Fibroblast of lung (primary cell): ENCODE measurements around the gene TTLL6. TPM values are rescaled to one million over a fixed set of nuclear protein-coding genes. Genes with fewer than 3 reads are reported as not detected.
A peak's percentile ranks its signal among the peaks of the same experiment; 100 is the strongest.
"Not testable (repeated sequence)": the region's sequence is repeated elsewhere in the genome, so short reads cannot be mapped to it uniquely, and the experiment has no call there.

Source experiments
- DNase-seq, 2 donors: peaks; one replicate each; pipeline versions ENCODE4 v3.0.0 to v3.0.0-alpha.2; 2010; ENCODE audit warnings: low read depth in 2 of 2
- H2AFZ ChIP-seq: 2 replicates; pipeline ENCODE4 v1.5.1; 2012; ENCODE audit warnings: low read length, control low read depth, inconsistent platforms
- H3K27ac ChIP-seq: 2 replicates; pipeline ENCODE4 v1.5.1; 2011; ENCODE audit warnings: low read length, control low read depth; ENCODE audit not compliant: insufficient read depth
- H3K27me3 ChIP-seq: 2 replicates; pipeline ENCODE4 v1.5.1; 2011; ENCODE audit warnings: mild to moderate bottlenecking, low read length; ENCODE audit not compliant: control insufficient read depth, insufficient read depth
- H3K36me3 ChIP-seq: 2 replicates; pipeline ENCODE4 v1.5.1; 2011; ENCODE audit warnings: low read length; ENCODE audit not compliant: control insufficient read depth, insufficient read depth
- H3K4me1 ChIP-seq: 2 replicates; pipeline ENCODE4 v1.5.1; 2011; ENCODE audit warnings: low read length; ENCODE audit not compliant: control insufficient read depth, insufficient read depth; ENCODE audit errors: extremely low read depth
- H3K4me2 ChIP-seq: 2 replicates; pipeline ENCODE4 v1.5.1; 2011; ENCODE audit warnings: low read length, control low read depth; ENCODE audit not compliant: insufficient read depth; ENCODE audit errors: extremely low read depth
- H3K4me3 ChIP-seq, 4 experiments: fragments of 200-600 bp in 1 of 4; sonication (generic) in 1 of 4; replicated peaks in 1 of 4; 2 replicates each; pipeline ENCODE4 v1.5.1; 2011 to 2016; ENCODE audit warnings: low read length in 4 of 4, low read depth in 3 of 4, mild to moderate bottlenecking in 3 of 4, control low read depth in 2 of 4, inconsistent platforms in 1 of 4, mixed read lengths in 1 of 4; ENCODE audit not compliant: insufficient read depth in 1 of 4; ENCODE audit errors: control extremely low read depth in 1 of 4
- H3K79me2 ChIP-seq: 2 replicates; pipeline ENCODE4 v1.5.1; 2012; ENCODE audit warnings: mild to moderate bottlenecking, low read length, inconsistent platforms; ENCODE audit not compliant: control insufficient read depth, insufficient read depth
- H3K9ac ChIP-seq: 2 replicates; pipeline ENCODE4 v1.5.1; 2011; ENCODE audit warnings: mild to moderate bottlenecking, low read length, control low read depth; ENCODE audit not compliant: insufficient read depth
- H3K9me3 ChIP-seq: 2 replicates; pipeline ENCODE4 v1.5.1; 2012; ENCODE audit warnings: low read depth, low read length; ENCODE audit not compliant: control insufficient read depth, insufficient read depth
- H4K20me1 ChIP-seq: 2 replicates; pipeline ENCODE4 v1.5.1; 2011; ENCODE audit warnings: low read length; ENCODE audit not compliant: control insufficient read depth, insufficient read depth; ENCODE audit errors: extremely low read depth
- EZH2 ChIP-seq: IDR thresholded peaks from 2 replicates; pipeline ENCODE4 v1.5.1; 2012; ENCODE audit warnings: low read length, control low read depth, mild to moderate bottlenecking; ENCODE audit errors: missing control alignments
- polyA plus RNA-seq, 2 donors: library from polyadenylated mRNA; depleted of rRNA in 1 of 2; stranded (reverse) in 1 of 2; unstranded in 1 of 2; fragments of >200 nt; gene quantifications; 2 replicates each; pipeline ENCODE4 v1.2.1, GENCODE V29; 2011 to 2012; ENCODE audit warnings: missing spikeins in 1 of 2
- total RNA-seq: library from RNA; depleted of rRNA; stranded (reverse); fragments of >200 nt; gene quantifications from 2 replicates; pipeline ENCODE4 v1.2.1, GENCODE V29; 2014
- TF ChIP-seq, protein P1 (sequence below), 2 donors: IDR thresholded peaks in 1 of 2; conservative IDR thresholded peaks in 1 of 2; 1 replicate in 1 of 2; 2 replicates in 1 of 2; pipeline ENCODE4 v1.5.1; 2011 to 2012; ENCODE audit warnings: low read length in 2 of 2, control low read depth in 1 of 2, inconsistent platforms in 1 of 2, low read depth in 1 of 2, mild to moderate bottlenecking in 1 of 2

Gene TTLL6
- total and polyA plus RNA-seq, 2 donors (not counting 1 experiment from before 2014, with no cell fraction given): 0.17 TPM; not detected in 1

DNA sequence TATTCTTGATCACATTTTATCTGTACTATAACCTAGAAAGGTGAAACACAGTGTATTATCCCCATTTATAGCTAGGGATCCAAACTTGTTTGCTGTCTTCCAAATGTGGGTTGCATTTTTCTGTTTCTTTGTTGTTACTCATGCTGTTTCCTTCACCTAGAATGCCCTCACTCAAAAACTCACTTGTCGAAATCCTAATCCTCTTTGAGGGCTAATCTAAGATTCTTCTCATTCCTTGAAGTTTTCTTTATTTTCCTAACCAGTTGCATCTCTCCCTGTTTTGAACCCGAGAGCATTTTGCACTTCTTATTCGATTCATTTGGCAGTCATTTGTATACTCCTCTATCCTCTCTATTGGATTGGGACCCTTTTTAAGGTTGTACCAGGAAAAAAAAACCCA is 23.4 kb upstream of the TTLL6 start:
- Histone ChIP-seq H3K4me1 (peaks cover 23% of the 10 kb centered on the region), H2AFZ (no peak overlapping the region), H3K79me2 (peaks cover 15% of the 10 kb centered on the region), H3K4me2 (peak overlapping the region; percentile 94), H3K9ac (no peak overlapping the region), H3K27me3 (no peaks in the 10 kb centered on the region), H4K20me1 (no peaks in the 10 kb centered on the region), H3K4me3 (peak overlapping the region in 2 of 4 experiments; percentile 46 to 60), H3K36me3 (no peaks in the 10 kb centered on the region), H3K9me3 (no peaks in the 10 kb centered on the region), H3K27ac (no peak overlapping the region)
- no peak for TF ChIP-seq EZH2
- TF ChIP-seq, protein P1, sequence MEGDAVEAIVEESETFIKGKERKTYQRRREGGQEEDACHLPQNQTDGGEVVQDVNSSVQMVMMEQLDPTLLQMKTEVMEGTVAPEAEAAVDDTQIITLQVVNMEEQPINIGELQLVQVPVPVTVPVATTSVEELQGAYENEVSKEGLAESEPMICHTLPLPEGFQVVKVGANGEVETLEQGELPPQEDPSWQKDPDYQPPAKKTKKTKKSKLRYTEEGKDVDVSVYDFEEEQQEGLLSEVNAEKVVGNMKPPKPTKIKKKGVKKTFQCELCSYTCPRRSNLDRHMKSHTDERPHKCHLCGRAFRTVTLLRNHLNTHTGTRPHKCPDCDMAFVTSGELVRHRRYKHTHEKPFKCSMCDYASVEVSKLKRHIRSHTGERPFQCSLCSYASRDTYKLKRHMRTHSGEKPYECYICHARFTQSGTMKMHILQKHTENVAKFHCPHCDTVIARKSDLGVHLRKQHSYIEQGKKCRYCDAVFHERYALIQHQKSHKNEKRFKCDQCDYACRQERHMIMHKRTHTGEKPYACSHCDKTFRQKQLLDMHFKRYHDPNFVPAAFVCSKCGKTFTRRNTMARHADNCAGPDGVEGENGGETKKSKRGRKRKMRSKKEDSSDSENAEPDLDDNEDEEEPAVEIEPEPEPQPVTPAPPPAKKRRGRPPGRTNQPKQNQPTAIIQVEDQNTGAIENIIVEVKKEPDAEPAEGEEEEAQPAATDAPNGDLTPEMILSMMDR (conservative IDR thresholded peaks at IDR 0.05 in 1 of 2, IDR thresholded peaks at IDR 0.05 in 1 of 2; ENCODE audit: low read depth in 1 of 2, low read length in 2 of 2): no peak
- DNase-seq: peak in 1 of 2 donors; percentile 16

GRCh38 chr17:48837458-48837857 is 20.4 kb upstream of the TTLL6 start:
- not testable (repeated sequence) for H3K27ac ChIP-seq, H3K36me3 ChIP-seq

DNA sequence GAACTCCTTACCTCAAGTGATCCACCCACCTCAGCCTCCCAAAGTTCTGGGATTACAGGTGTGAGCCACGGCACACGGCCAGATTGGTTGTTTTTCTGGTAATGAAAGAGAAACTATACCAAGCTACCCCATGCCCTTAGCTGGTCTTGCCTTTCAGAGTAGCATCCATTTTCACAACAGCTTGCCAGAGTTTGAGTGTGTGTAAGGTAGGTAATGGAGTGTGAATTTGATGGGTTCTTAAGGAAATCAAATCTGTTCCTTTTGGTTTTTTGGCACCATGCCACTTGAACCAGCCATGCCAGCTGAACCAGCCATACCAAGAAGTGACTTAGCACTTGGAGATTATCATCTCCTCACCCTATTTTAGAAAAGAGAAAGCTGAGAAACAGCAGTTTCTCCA is 18.9 kb upstream of the TTLL6 start:
- H3K9me3 ChIP-seq: no peaks in the 10 kb centered on the region
- no peaks in the 10 kb centered on the region for H3K27me3 ChIP-seq
- H3K4me2 ChIP-seq: no peak overlapping the region
- no peak overlapping the region for H3K4me3 ChIP-seq
- H3K27ac ChIP-seq: no peak overlapping the region
- TF ChIP-seq, protein P1 (conservative IDR thresholded peaks at IDR 0.05 in 1 of 2, IDR thresholded peaks at IDR 0.05 in 1 of 2; ENCODE audit: low read depth in 1 of 2, low read length in 2 of 2): no peak
- TF ChIP-seq EZH2: no peak
- H3K4me1 ChIP-seq: peaks cover 6% of the 10 kb centered on the region
- no peak overlapping the region for H2AFZ ChIP-seq
- H3K79me2 ChIP-seq: peaks cover 32% of the 10 kb centered on the region
- no peaks in the 10 kb centered on the region for H4K20me1 ChIP-seq
- no peak overlapping the region for H3K9ac ChIP-seq
- H3K36me3 ChIP-seq: no peaks in the 10 kb centered on the region
- DNase-seq: no peak

More at GRCh38 chr17:48837458-48837857, 20.4 kb upstream of the TTLL6 start:
- not testable (repeated sequence) for H2AFZ ChIP-seq, H3K9ac ChIP-seq, H4K20me1 ChIP-seq, DNase-seq, H3K4me3 ChIP-seq, H3K4me2 ChIP-seq, H3K9me3 ChIP-seq, H3K27me3 ChIP-seq
- H3K79me2 ChIP-seq: peaks cover 24% of the 10 kb centered on the region
- H3K4me1 ChIP-seq: peaks cover 16% of the 10 kb centered on the region
